Subcutaneous adipose tissue (tissue), 4 donors: Measurements from ENCODE around the gene C16orf92. TPM values are rescaled to one million over a fixed set of nuclear protein-coding genes. Genes with fewer than 3 reads are reported as not detected.

ENCODE experiments used
- total RNA-seq, 4 donors: library from RNA; depleted of rRNA; stranded (reverse); fragments of >200 nt; gene quantifications; one replicate each; pipeline ENCODE4 v1.1.0, GENCODE V29; 2016
- TF ChIP-seq, protein P1 (sequence below): fragments of 450-650 bp; IDR thresholded peaks from one replicate; pipeline ENCODE4 v1.5.1; 2016; ENCODE audit warnings: low read depth, mild to moderate bottlenecking, control low read depth, antibody characterized with exemption, moderate library complexity

The C16orf92 gene
- total RNA-seq, 4 donors from 2014 or later = not detected

DNA sequence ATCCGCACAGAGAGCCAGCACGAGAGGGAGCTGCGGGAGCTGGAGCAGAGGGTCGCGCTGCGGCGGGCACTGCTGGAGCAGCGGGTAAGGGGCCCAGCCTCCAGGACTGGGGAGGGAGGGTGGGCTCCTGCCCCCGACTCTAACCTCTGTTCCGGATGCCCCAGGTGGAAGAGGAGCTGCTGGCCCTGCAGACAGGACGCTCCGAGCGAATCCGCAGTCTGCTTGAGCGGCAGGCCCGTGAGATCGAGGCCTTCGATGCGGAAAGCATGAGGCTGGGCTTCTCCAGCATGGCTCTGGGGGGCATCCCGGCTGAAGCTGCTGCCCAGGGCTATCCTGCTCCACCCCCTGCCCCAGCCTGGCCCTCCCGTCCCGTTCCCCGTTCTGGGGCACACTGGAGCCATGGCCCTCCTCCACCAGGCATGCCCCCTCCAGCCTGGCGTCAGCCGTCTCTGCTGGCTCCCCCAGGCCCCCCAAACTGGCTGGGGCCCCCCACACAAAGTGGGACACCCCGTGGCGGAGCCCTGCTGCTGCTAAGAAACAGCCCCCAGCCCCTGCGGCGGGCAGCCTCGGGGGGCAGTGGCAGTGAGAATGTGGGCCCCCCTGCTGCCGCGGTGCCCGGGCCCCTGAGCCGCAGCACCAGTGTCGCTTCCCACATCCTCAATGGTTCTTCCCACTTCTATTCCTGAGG is 32.0 kb upstream of the C16orf92 start:
- TF ChIP-seq, protein P1, sequence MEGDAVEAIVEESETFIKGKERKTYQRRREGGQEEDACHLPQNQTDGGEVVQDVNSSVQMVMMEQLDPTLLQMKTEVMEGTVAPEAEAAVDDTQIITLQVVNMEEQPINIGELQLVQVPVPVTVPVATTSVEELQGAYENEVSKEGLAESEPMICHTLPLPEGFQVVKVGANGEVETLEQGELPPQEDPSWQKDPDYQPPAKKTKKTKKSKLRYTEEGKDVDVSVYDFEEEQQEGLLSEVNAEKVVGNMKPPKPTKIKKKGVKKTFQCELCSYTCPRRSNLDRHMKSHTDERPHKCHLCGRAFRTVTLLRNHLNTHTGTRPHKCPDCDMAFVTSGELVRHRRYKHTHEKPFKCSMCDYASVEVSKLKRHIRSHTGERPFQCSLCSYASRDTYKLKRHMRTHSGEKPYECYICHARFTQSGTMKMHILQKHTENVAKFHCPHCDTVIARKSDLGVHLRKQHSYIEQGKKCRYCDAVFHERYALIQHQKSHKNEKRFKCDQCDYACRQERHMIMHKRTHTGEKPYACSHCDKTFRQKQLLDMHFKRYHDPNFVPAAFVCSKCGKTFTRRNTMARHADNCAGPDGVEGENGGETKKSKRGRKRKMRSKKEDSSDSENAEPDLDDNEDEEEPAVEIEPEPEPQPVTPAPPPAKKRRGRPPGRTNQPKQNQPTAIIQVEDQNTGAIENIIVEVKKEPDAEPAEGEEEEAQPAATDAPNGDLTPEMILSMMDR = no peak

DNA sequence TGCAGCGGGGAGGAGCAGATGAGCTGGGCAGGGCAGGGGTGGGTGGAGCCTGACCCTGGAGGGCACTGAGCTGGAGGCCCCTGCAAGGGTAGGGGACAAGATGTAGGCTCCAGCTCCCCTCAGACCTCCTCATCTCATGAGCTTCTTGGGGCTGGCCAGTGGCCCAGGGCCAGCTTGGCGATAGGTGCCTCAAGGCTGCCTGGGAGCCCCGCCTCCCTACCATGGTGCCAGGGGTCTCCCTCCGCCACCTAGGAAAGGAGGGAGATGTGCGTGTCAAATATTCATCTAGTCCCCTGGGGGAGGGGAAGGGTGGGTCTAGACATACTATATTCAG is 31.5 kb upstream of the C16orf92 start:
- TF ChIP-seq, protein P1 = no peak

DNA sequence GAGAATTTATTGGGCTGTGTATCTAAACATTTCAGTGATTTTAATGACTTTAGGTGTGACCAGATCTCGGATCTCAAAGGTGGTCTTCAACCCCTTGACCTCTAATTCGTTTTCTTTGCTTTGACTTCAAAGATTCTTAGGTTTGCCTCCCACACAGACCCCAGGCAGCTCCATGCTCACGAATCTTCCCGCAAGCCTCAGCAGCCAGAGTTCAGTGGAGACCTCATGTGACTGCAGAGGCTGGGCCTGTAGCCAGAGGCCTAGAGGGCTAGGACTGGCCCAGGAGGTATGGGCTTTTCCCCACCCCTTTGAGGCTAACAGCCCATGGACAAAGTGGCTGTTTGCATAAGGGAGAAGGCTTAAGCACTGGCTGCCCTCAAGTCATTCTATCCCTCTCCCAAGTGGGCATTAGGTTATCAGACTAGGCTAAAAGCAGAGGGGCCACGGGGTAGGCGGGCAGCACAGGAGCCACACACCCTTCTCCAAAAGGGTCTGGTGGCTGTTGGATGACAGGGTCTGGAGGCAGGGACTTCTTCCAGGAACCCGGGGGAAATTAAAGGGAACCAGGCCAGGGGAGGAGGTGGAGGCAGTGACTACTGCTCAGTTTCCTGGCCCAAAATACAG is 30.5 kb upstream of the C16orf92 start:
- TF ChIP-seq, protein P1 = no peak

DNA sequence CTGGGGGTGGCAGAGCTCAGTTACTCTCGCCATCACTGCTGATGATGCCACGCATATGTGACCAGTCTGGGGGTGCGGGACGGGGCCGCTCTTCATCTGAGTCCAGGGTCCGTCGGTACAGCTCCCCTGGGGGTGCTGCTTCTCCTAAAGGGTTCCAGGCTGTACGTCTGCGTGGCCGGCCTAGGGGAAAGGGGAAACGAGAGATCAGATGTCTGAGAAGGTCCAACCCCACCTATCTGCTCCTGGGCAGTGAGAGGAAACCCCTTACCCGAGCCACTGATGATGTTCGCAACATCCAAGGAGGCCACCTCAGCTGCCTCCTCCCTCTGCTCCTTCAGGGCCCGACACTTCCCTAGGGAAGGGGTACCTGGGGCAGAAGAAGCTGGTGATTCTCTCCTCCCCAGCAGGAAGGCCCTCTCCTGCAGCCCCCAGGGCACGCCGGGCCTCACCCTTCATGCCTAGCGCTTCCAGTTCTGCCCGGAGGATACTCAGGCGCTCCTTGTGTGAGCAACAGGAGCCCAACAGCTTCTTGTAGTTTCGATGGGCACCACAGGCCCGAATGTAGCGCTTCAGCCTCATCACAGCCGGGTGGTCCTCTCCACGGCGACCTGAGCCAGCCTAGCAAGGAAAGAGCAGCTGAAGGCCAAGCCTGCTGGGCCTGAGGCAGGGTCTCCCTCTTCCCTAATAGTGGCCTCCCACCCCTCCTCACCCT is 29.7 kb upstream of the C16orf92 start:
- TF ChIP-seq, protein P1 = no peak

DNA sequence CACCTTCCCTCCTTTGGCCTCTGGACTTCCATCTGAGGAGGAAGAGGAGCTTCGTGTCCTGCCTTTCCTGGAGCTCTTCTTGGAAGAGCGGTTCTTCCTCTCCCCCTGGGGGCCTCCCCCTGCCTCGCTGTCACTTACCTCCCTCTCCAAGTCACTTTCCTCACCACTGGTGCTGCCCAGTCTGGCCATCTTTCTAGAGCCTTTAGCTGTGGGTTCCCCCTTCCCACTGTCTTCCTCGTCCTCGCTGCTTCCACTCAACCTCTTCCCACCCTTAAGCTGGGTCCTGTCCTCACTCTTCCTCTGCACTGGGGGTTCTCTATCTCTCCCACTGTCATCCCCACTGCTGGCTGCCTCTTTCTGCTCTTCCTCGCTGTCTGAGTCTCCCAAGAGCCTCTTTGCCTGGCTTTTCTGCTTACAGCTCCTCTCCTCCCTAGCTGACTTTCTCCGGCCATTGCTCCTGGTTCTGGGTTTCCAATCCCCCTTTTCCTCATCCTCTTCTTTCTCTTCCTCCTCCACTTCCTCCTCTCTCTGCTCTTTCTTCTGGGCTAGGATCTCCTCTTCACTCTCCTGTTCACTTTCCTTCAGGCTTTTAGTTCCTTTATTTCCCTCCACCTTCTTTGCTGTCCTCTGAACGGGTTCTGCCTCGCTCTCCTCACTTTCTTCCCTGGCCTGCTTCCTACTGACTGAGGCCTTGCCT is 28.9 kb upstream of the C16orf92 start:
- TF ChIP-seq, protein P1 = no peak

DNA sequence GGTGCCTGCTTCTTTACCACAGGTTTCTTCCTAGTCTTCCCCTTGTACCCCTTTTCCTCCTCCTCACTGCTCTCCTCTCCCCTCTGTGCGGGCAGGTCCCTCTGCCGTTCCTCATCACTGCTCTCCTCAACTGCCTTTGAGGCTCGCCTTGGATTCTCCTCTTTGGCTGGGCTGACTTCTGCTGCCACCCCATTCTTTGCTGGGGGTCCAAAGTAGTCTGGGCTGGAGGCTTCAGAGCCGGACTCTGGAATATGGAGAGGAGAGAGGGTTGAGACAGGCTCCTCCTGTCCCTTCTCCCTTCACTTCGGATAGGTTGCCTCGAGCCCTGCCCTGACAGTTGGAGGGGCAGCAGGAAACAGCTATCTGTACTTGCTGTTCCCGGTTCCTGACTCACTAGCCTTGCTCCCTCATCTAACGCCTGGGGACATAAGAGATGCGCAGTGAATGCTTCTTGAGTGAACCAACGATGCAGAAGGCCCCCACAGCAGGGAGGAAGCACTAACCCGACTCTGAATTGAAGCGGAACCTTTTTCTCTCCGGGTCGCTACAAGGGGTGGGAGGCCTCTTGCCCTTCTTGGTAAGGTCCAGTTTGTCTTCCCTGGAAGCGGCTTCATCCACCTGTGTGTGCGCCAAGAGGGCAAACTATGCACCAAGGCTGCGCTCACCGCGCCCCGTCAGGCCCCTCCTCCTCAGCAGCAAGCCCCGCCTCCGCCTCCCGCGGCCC is 28.2 kb upstream of the C16orf92 start:
- TF ChIP-seq, protein P1 = no peak
